Left colon (tissue), 2 donors: ENCODE data around the gene KIF4B. TPM values are rescaled to one million over a fixed set of nuclear protein-coding genes. Genes with fewer than 3 reads are reported as not detected.

Experiments
- ATAC-seq: fragments of 200-7000 bp; cut with Tn5 transposase; one replicate; pipeline ENCODE4 v1.9.1; 2020; ENCODE audit warnings: mild to moderate bottlenecking, moderate library complexity
- DNase-seq, 2 donors: peaks; one replicate each; pipeline ENCODE4 v3.0.0-alpha.2; 2020
- intact Hi-C, 2 donors: fragments of 100-400 bp; cut with DNase I in 1 of 2; cut with micrococcal nuclease in 1 of 2; formaldehyde crosslinking; loops; one replicate each; pipeline versions ENCODE4 v1.11.2 to v1.14.0; 2022; cut with DNase I, micrococcal nuclease
- total RNA-seq, 2 donors: library from RNA; stranded (reverse); fragmentation: NEBNext Ultra II Directional; extraction: Animal tissue kit (Norgen Biotek cat#: 25700); gene quantifications; one replicate each; pipeline ENCODE4 v1.2.1, GENCODE V29; 2021
- donor health status: DM: no; HTN: no; CAD: no.
- donor health status: DM: yes; HTN: yes; CAD: no.

KIF4B gene
- total RNA-seq, 2 donors from 2014 or later = not detected

- no peak for DNase-seq
- intact Hi-C loops = no loop called here
- no peak for ATAC-seq
Measured at GRCh38 chr5:155046591-155046990, 33.0 kb downstream of the KIF4B start.

- ATAC-seq = no peak
- DNase-seq = no peak
- intact Hi-C loops = no loop called here
Measured at GRCh38 chr5:155047818-155048217, 34.3 kb downstream of the KIF4B start.

GRCh38 chr5:155049569-155050383 lies 36.2 kb downstream of the KIF4B start:
- DNase-seq (no peak), ATAC-seq (no peak)
- intact Hi-C loops = no loop called here

- intact Hi-C loops = no loop called here
- no peak for DNase-seq
Measured at GRCh38 chr5:155050384-155051019, 36.9 kb downstream of the KIF4B start.

GRCh38 chr5:155052532-155052931 lies 39.0 kb downstream of the KIF4B start:
- intact Hi-C loops = no loop called here
- DNase-seq = no peak
- ATAC-seq = no peak

More at GRCh38 chr5:155050384-155051019, 36.9 kb downstream of the KIF4B start:
- no peak for ATAC-seq

GRCh38 chr5:155053501-155053900 lies 39.9 kb downstream of the KIF4B start:
- no peak for DNase-seq
- no peak for ATAC-seq
- intact Hi-C loops = no loop called here

- intact Hi-C loops = no loop called here
Measured at GRCh38 chr5:155056644-155057269, 43.2 kb downstream of the KIF4B start.

GRCh38 chr5:155057626-155058025 lies 44.1 kb downstream of the KIF4B start:
- no peak for DNase-seq
- intact Hi-C loops = no loop called here
- no peak for ATAC-seq

More at GRCh38 chr5:155056644-155057269, 43.2 kb downstream of the KIF4B start:
- no peak for DNase-seq
- no peak for ATAC-seq

- intact Hi-C loops = no loop called here
- DNase-seq (no peak), ATAC-seq (no peak)
Measured at GRCh38 chr5:155064580-155064979, 51.0 kb downstream of the KIF4B start.

GRCh38 chr5:155066886-155067595 lies 53.5 kb downstream of the KIF4B start:
- intact Hi-C loops = no loop called here
- DNase-seq (no peak), ATAC-seq (no peak)

Other genes with a start within 250 kb of the KIF4B start
- 10 to 100 TPM; 12.0 to 36.6 TPM for gene FAXDC2, start 163.2 kb upstream of the KIF4B start, total RNA-seq
- gene CNOT8, start 155.1 kb upstream of the KIF4B start, total RNA-seq = 10 to 100 TPM; 50.6 to 58.7 TPM
- gene GEMIN5, start 75.5 kb upstream of the KIF4B start, total RNA-seq = 1 to 10 TPM; 6.7 to 7.7 TPM
- gene MRPL22, start 72.7 kb upstream of the KIF4B start, total RNA-seq = 10 to 100 TPM; 38.6 to 48.7 TPM